BJ (cell line): Measurements from ENCODE around the gene UQCC2. TPM values are rescaled to one million over a fixed set of nuclear protein-coding genes. Genes with fewer than 3 reads are reported as not detected.

ENCODE experiments used
- CTCF ChIA-PET: fragments of 350-600 bp; formaldehyde crosslinking; extraction: SDS; loops from one replicate; lab custom pipeline; 2021; ENCODE audit warnings: antibody characterized with exemption, inconsistent platforms; lab: Yijun Ruan, JAX
- POLR2A ChIA-PET: fragments of 300-600 bp; sonication (Branson Sonifier 250); formaldehyde crosslinking; extraction: SDS; loops from one replicate; lab custom pipeline; 2021; ENCODE audit warnings: antibody characterized with exemption; lab: Charles Lee
- DNase-seq: peaks from one replicate; pipeline ENCODE4 v3.0.0-alpha.2; 2011; ENCODE audit warnings: low read depth
- H3K27me3 ChIP-seq: 2 replicates; pipeline ENCODE4 v1.6.0; 2011; ENCODE audit warnings: low read length; ENCODE audit not compliant: control insufficient read depth, insufficient read depth
- H3K36me3 ChIP-seq: 2 replicates; pipeline ENCODE4 v1.5.1; 2011; ENCODE audit warnings: low read length; ENCODE audit not compliant: control insufficient read depth, insufficient read depth
- H3K4me3 ChIP-seq: 2 replicates; pipeline ENCODE4 v1.5.1; 2011; ENCODE audit warnings: low read depth, mild to moderate bottlenecking, control low read depth, low read length
- CTCF ChIP-seq: IDR thresholded peaks from 2 replicates; pipeline ENCODE4 v1.5.1; 2011; ENCODE audit warnings: low read depth, mild to moderate bottlenecking, control low read depth, inconsistent platforms, low read length, moderate library complexity; ENCODE audit not compliant: insufficient read depth
- polyA plus RNA-seq: library from polyadenylated mRNA; depleted of rRNA; stranded (reverse); fragments of >200 nt; gene quantifications from 2 replicates; pipeline ENCODE4 v1.2.3, GENCODE V29; 2011

The UQCC2 gene
- polyA plus RNA-seq, 1 experiment, result 51.7 TPM

GRCh38 chr6:33709605-33710295 is 1.8 kb downstream of the UQCC2 start:
- ChIA-PET CTCF (interaction anchor here (1.7 to 12.9 kb wide), 6 partner anchors 8 to 445 kb away, joined by 6 to 335 read pairs (median 34); partner anchors contain the start of genes BAK1 and IP6K3), POLR2A (no interaction called here)
- no peaks in the 10 kb centered on the region for H3K27me3 ChIP-seq
- H3K36me3 ChIP-seq, result peaks cover 5% of the 10 kb centered on the region
- no peak for DNase-seq
- no peak overlapping the region for H3K4me3 ChIP-seq
- no peak for TF ChIP-seq CTCF

GRCh38 chr6:33708516-33709204 is 2.8 kb downstream of the UQCC2 start:
- TF ChIP-seq CTCF, result no peak
- POLR2A ChIA-PET, result no interaction called here
- no peaks in the 10 kb centered on the region for H3K27me3 ChIP-seq
- H3K36me3 ChIP-seq, result peaks cover 6% of the 10 kb centered on the region
- DNase-seq, result no peak
- CTCF ChIA-PET, result interaction anchor here (1.7 to 12.9 kb wide), 4 partner anchors 7 to 446 kb away, joined by 6 to 335 read pairs (median 26); partner anchors contain the start of gene BAK1
- no peak overlapping the region for H3K4me3 ChIP-seq

GRCh38 chr6:33707771-33708170 is 3.7 kb downstream of the UQCC2 start:
- no peak overlapping the region for H3K4me3 ChIP-seq
- no peaks in the 10 kb centered on the region for H3K27me3 ChIP-seq
- no peak for DNase-seq
- ChIA-PET POLR2A (no interaction called here), CTCF (interaction anchor here (1.7 to 12.9 kb wide), 3 partner anchors 126 to 447 kb away, joined by 6 to 335 read pairs (median 16); partner anchors contain the start of gene BAK1)
- H3K36me3 ChIP-seq, result peaks cover 6% of the 10 kb centered on the region
- TF ChIP-seq CTCF, result no peak

- no peaks in the 10 kb centered on the region for H3K27me3 ChIP-seq
- ChIA-PET POLR2A (no interaction called here), CTCF (interaction anchor here (0.9 to 12.9 kb wide), 6 partner anchors 12 to 449 kb away, joined by 3 to 335 read pairs (median 7); partner anchors contain the start of gene BAK1)
- no peak for TF ChIP-seq CTCF
- no peak for DNase-seq
- H3K4me3 ChIP-seq, result no peak overlapping the region
- H3K36me3 ChIP-seq, result peaks cover 6% of the 10 kb centered on the region
Measured at GRCh38 chr6:33705955-33706725, 5.4 kb downstream of the UQCC2 start.
